ENCODE results near the gene SMARCD1. TPM values are rescaled to one million over a fixed set of nuclear protein-coding genes. Genes with fewer than 3 reads are reported as not detected.

Gene SMARCD1
- total RNA-seq, 1 donor from 2014 or later, result 55.3 TPM

Other genes with a start within 250 kb of the SMARCD1 start
- 4.7 TPM for gene BCDIN3D, start 242.2 kb upstream of the SMARCD1 start, total RNA-seq
- 24.6 TPM for gene FAIM2, start 181.4 kb upstream of the SMARCD1 start, total RNA-seq
- gene AQP2, start 134.6 kb upstream of the SMARCD1 start, total RNA-seq, result not detected
- 0.74 TPM for gene AQP5, start 123.5 kb upstream of the SMARCD1 start, total RNA-seq
- gene AQP6, start 112.4 kb upstream of the SMARCD1 start, total RNA-seq, result 0.25 TPM
- 15.0 TPM for gene RACGAP1, start 59.8 kb upstream of the SMARCD1 start, total RNA-seq
- 24.6 TPM for gene ASIC1, start 27.7 kb upstream of the SMARCD1 start, total RNA-seq
- gene GPD1, start 18.7 kb downstream of the SMARCD1 start, total RNA-seq, result 15.2 TPM
- gene COX14, start 26.9 kb downstream of the SMARCD1 start, total RNA-seq, result 9.8 TPM
- 74.3 TPM for gene CERS5, start 82.0 kb downstream of the SMARCD1 start, total RNA-seq
- gene LIMA1, start 198.2 kb downstream of the SMARCD1 start, total RNA-seq, result 17.2 TPM